HEK293 (cell line): Measurements from ENCODE around the gene HES3.

ENCODE experiments used
- CTCF ChIA-PET: fragments of 350-600 bp; formaldehyde crosslinking; extraction: SDS; loops from one replicate; lab custom pipeline; 2021; ENCODE audit warnings: antibody characterized with exemption; lab: Yijun Ruan, JAX
- POLR2A ChIA-PET: fragments of 300-600 bp; formaldehyde crosslinking; extraction: SDS; loops from one replicate; lab custom pipeline; 2020; ENCODE audit warnings: antibody characterized with exemption, inconsistent platforms; lab: Yijun Ruan, JAX
- H3K27ac ChIP-seq: fragments of 200-500 bp; sonication (Bioruptor generic); 2 replicates; pipeline ENCODE4 v1.5.1; 2014; ENCODE audit warnings: low read depth, low read length, control low read depth, inconsistent platforms; ENCODE audit errors: extremely low read depth
- H3K36me3 ChIP-seq, 2 experiments: fragments of 200-500 bp in 1 of 2; sonication (Bioruptor generic) in 1 of 2; 1 replicate in 1 of 2; 2 replicates in 1 of 2; pipeline ENCODE4 v1.5.1; 2014 to 2017; ENCODE audit warnings: inconsistent platforms in 2 of 2, low read length in 2 of 2; ENCODE audit not compliant: control insufficient read depth in 2 of 2, insufficient read depth in 1 of 2
- H3K4me1 ChIP-seq: fragments of 200-500 bp; sonication (Bioruptor generic); 2 replicates; pipeline ENCODE4 v1.5.1; 2014; ENCODE audit warnings: mild to moderate bottlenecking, low read length, inconsistent platforms; ENCODE audit not compliant: control insufficient read depth, insufficient read depth
- H3K4me3 ChIP-seq: 2 replicates; pipeline ENCODE4 v1.5.1; 2011; ENCODE audit warnings: low read depth, mild to moderate bottlenecking, control low read depth, low read length, moderate library complexity
- H3K9me3 ChIP-seq: fragments of 200-500 bp; sonication (Bioruptor generic); 2 replicates; pipeline ENCODE4 v1.5.1; 2014; ENCODE audit warnings: low read depth, low read length, inconsistent platforms; ENCODE audit not compliant: control insufficient read depth, insufficient read depth
- OVOL3 ChIP-seq: fragments of 450-650 bp; formaldehyde crosslinking; IDR thresholded peaks from 2 replicates; pipeline ENCODE4 v1.5.1; 2016; ENCODE audit warnings: missing biosample characterization, missing genetic modification characterization
- SCRT2 ChIP-seq: fragments of 450-650 bp; formaldehyde crosslinking; IDR thresholded peaks from 2 replicates; pipeline ENCODE4 v1.5.1; 2016; ENCODE audit warnings: missing biosample characterization, missing genetic modification characterization
- ZNF140 ChIP-seq: fragments of 450-650 bp; formaldehyde crosslinking; IDR thresholded peaks from 2 replicates; pipeline ENCODE4 v1.5.1; 2016; ENCODE audit warnings: missing biosample characterization, missing genetic modification characterization
- ZNF18 ChIP-seq: fragments of 450-650 bp; formaldehyde crosslinking; IDR thresholded peaks from 2 replicates; pipeline ENCODE4 v1.5.1; 2016; ENCODE audit warnings: missing biosample characterization, missing genetic modification characterization
- ZNF335 ChIP-seq: fragments of 450-650 bp; formaldehyde crosslinking; conservative IDR thresholded peaks from 2 replicates; pipeline ENCODE4 v1.5.1; 2016; ENCODE audit warnings: missing biosample characterization, missing genetic modification characterization
- ZNF362 ChIP-seq: fragments of 450-650 bp; formaldehyde crosslinking; IDR thresholded peaks from 2 replicates; pipeline ENCODE4 v1.5.1; 2016; ENCODE audit warnings: missing biosample characterization, missing genetic modification characterization
- ZNF37A ChIP-seq: fragments of 450-650 bp; IDR thresholded peaks from 2 replicates; pipeline ENCODE4 v1.5.1; 2018; ENCODE audit warnings: missing biosample characterization, missing genetic modification characterization
- ZNF398 ChIP-seq: fragments of 450-650 bp; formaldehyde crosslinking; IDR thresholded peaks from 2 replicates; pipeline ENCODE4 v1.5.1; 2017; ENCODE audit warnings: missing biosample characterization, missing genetic modification characterization
- ZNF585B ChIP-seq: fragments of 450-650 bp; formaldehyde crosslinking; IDR thresholded peaks from 2 replicates; pipeline ENCODE4 v1.5.1; 2016; ENCODE audit warnings: missing biosample characterization, missing genetic modification characterization
- ZNF610 ChIP-seq: fragments of 450-650 bp; formaldehyde crosslinking; IDR thresholded peaks from 2 replicates; pipeline ENCODE4 v1.5.1; 2016; ENCODE audit warnings: missing biosample characterization, missing genetic modification characterization, borderline replicate concordance
- ZNF624 ChIP-seq: fragments of 450-650 bp; formaldehyde crosslinking; IDR thresholded peaks from 2 replicates; pipeline ENCODE4 v1.5.1; 2017; ENCODE audit warnings: missing biosample characterization, missing genetic modification characterization
- ZNF654 ChIP-seq: fragments of 450-650 bp; formaldehyde crosslinking; IDR thresholded peaks from 2 replicates; pipeline ENCODE4 v1.5.1; 2016; ENCODE audit warnings: low read depth, missing biosample characterization, missing genetic modification characterization
- ZNF658 ChIP-seq: fragments of 450-650 bp; formaldehyde crosslinking; IDR thresholded peaks from 2 replicates; pipeline ENCODE4; 2016; ENCODE audit warnings: missing biosample characterization, missing genetic modification characterization
- ZNF777 ChIP-seq: fragments of 450-650 bp; formaldehyde crosslinking; IDR thresholded peaks from 2 replicates; pipeline ENCODE4 v1.5.1; 2017; ENCODE audit warnings: missing biosample characterization, missing genetic modification characterization, borderline replicate concordance
- TF ChIP-seq, protein P1 (sequence below): fragments of 450-650 bp; formaldehyde crosslinking; IDR thresholded peaks from 2 replicates; pipeline ENCODE4 v1.5.1; 2016; ENCODE audit warnings: missing biosample characterization, missing genetic modification characterization

Gene HES3

GRCh38 chr1:6278263-6278662 lies 34.3 kb downstream of the HES3 start (continued):
- TF ChIP-seq ZNF658 (tag by site-specific recombination) (no peak), OVOL3 (tag by site-specific recombination) (no peak), ZNF18 (tag by site-specific recombination) (no peak)
- TF ChIP-seq, all 188 proteins: peak for 2

DNA sequence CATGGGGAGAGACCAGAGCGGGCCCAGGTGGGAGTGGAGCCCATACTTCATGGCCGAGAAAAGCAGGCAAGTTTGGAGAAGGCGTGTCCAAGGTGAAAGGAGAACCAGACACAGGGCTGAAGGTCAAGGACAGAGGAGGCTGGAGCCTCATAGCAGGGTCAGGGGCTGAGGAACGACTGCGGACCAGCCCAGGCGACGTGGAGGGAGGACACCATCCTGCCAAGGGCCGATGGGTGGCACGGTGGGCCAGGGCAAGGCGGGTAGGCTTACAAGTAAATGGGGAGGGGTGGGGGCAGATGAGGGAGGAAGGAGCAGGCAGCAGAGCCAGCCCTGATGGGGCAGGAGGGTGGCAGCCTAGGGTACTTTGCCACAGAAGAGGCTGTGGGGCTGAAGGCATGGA lies 35.1 kb downstream of the HES3 start:
- TF ChIP-seq, protein P1, sequence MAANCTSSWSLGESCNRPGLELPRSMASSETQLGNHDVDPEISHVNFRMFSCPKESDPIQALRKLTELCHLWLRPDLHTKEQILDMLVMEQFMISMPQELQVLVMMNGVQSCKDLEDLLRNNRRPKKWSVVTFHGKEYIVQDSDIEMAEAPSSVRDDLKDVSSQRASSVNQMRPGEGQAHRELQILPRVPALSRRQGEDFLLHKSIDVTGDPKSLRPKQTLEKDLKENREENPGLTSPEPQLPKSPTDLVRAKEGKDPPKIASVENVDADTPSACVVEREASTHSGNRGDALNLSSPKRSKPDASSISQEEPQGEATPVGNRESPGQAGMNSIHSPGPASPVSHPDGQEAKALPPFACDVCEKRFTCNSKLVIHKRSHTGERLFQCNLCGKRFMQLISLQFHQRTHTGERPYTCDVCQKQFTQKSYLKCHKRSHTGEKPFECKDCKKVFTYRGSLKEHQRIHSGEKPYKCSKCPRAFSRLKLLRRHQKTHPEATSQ: no peak
- TF ChIP-seq ZNF335 (tag by site-specific recombination) (no peak), ZNF140 (no peak), ZNF777 (tag by site-specific recombination) (no peak), SCRT2 (tag by site-specific recombination) (no peak), ZNF624 (tag by site-specific recombination) (no peak), ZNF585B (no peak), ZNF362 (tag by site-specific recombination) (no peak), ZNF37A (no peak), ZNF654 (no peak), ZNF398 (tag by site-specific recombination) (no peak)
- ChIA-PET POLR2A (no interaction called here), CTCF (no interaction called here)
- Histone ChIP-seq H3K9me3 (no peaks in the 10 kb centered on the region), H3K27ac (no peak overlapping the region), H3K36me3 (peaks cover 0 to 40% of the 10 kb centered on the region in 2 experiments; a peak in 1 of 3 replicates), H3K4me3 (no peak overlapping the region), H3K4me1 (no peaks in the 10 kb centered on the region)

DNA sequence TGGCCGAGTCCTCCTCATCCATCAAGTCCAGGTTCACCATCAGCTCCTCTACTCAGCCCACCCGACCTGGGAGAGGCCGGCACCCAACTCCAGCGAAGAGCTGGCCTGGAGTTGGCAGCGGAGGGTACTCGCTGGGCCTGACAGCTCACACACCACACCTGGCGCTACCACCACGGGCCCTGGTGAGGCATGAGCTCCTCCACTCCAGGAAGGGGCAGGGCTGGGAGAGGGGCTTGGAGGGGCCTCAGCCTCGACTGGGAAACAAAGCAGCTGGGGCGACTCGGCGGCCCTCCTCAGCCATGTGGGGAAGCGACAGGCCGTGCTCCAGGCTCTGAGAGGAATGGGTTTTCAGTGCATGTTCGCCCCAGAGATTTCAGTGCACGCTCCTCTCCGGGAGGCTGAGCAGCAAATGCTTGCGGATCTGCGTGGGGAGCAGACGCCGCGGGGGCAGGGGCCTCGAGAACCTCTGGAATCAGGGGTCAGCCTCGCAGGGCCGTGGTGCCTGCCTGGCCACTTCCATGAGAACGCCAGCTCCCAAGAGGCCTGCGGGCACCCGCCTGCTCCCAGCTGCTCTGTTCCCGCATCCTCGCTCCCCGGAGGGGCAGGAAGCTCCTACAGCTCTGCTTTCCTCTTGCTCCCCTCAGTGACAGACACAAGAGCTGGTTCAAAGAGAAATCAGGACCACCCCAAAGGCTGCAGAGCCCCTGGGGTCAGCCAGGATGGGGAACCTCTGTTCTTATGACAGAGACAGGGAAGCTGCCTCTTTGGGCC lies 35.8 kb downstream of the HES3 start:
- H3K9me3 ChIP-seq: no peaks in the 10 kb centered on the region
- ChIA-PET POLR2A (no interaction called here), CTCF (interaction anchor here (0.6 to 1.0 kb wide), 4 partner anchors 8 to 75 kb away, joined by 3 to 6 read pairs (median 4); no protein-coding TSS in a partner anchor)
- H3K4me1 ChIP-seq: no peaks in the 10 kb centered on the region
- peaks cover 0 to 34% of the 10 kb centered on the region in 2 experiments; a peak in 1 of 3 replicates for H3K36me3 ChIP-seq
- no peak overlapping the region for H3K4me3 ChIP-seq
- no peak overlapping the region for H3K27ac ChIP-seq
- TF ChIP-seq ZNF610 (no peak), SCRT2 (tag by site-specific recombination) (0 out of 2 replicates have a peak, but pooled peaks have one; percentile 9)
